Suprapubic skin (tissue), 3 donors: ENCODE measurements around the gene SFXN5.

Experiments
- EP300 ChIP-seq: sonication (generic); formaldehyde crosslinking; IDR thresholded peaks from one replicate; pipeline ENCODE4 v1.6.1; 2017; ENCODE audit warnings: antibody characterized with exemption
- POLR2A ChIP-seq, 2 donors: fragments of 450-650 bp; IDR thresholded peaks; one replicate each; pipeline ENCODE4 v1.6.1; 2017; ENCODE audit warnings: antibody characterized with exemption in 2 of 2, mild to moderate bottlenecking in 2 of 2, moderate library complexity in 2 of 2
- TF ChIP-seq, protein P1 (sequence below), 2 donors: fragments of 200-600 bp in 1 of 2; fragments of 450-650 bp in 1 of 2; sonication (generic) in 1 of 2; IDR thresholded peaks; one replicate each; pipeline ENCODE4 v1.5.1; 2016 to 2019; ENCODE audit warnings: antibody characterized with exemption in 2 of 2, mild to moderate bottlenecking in 1 of 2, moderate library complexity in 1 of 2

DNA sequence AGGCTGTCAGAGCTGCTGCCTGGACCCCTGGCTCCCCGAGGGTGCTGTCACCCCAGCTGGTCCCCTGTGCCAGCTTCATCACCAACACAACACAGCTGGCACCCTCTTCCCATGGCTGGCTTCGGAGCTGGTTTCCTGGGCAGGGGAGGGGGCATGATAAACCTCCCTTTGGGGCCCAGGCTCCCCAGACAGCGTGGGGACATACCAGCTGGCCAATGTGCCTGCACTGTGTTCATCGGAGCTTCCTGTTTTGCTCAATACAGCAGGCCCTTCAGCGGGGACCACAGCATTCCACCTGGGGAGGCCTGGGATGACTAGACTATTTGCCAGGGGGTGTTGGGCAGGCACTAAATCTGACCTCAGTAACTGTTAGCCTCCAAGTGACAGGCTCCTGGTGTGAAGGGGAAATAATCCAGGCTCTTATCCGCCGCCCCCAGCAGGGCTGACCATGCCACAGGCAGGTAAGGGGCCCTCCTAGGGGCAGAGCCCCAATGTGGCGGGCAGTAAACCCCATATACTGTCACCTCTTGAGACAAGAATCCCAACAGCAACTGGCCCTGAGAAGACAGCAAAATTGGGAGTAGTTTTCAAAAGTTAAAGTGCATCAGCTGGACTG, 109.6 kb downstream of the SFXN5 start:
- TF ChIP-seq, protein P1, sequence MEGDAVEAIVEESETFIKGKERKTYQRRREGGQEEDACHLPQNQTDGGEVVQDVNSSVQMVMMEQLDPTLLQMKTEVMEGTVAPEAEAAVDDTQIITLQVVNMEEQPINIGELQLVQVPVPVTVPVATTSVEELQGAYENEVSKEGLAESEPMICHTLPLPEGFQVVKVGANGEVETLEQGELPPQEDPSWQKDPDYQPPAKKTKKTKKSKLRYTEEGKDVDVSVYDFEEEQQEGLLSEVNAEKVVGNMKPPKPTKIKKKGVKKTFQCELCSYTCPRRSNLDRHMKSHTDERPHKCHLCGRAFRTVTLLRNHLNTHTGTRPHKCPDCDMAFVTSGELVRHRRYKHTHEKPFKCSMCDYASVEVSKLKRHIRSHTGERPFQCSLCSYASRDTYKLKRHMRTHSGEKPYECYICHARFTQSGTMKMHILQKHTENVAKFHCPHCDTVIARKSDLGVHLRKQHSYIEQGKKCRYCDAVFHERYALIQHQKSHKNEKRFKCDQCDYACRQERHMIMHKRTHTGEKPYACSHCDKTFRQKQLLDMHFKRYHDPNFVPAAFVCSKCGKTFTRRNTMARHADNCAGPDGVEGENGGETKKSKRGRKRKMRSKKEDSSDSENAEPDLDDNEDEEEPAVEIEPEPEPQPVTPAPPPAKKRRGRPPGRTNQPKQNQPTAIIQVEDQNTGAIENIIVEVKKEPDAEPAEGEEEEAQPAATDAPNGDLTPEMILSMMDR (IDR thresholded peaks at IDR 0.05), result no peak
- no peak for TF ChIP-seq POLR2A (IDR thresholded peaks at IDR 0.05)
- TF ChIP-seq EP300, result no peak
